H1 (cell line): ENCODE results near the gene DGKH.

Experiments
- ATF3 ChIP-seq: IDR thresholded peaks from 2 replicates; pipeline ENCODE4 v1.6.1; 2011; ENCODE audit warnings: low read depth, mild to moderate bottlenecking, low read length; ENCODE audit not compliant: insufficient read depth
- MAX ChIP-seq: IDR thresholded peaks from 2 replicates; pipeline ENCODE4 v1.6.1; 2012; ENCODE audit warnings: inconsistent platforms
- RAD21 ChIP-seq, 2 experiments: IDR thresholded peaks in 1 of 2; conservative IDR thresholded peaks in 1 of 2; 2 replicates each; pipeline ENCODE4 v1.6.1; 2011; ENCODE audit warnings: low read depth in 2 of 2, low read length in 2 of 2, improper control_type of control experiment in 1 of 2, inconsistent platforms in 1 of 2, mild to moderate bottlenecking in 1 of 2, moderate library complexity in 1 of 2
- RBBP5 ChIP-seq: IDR thresholded peaks from 2 replicates; pipeline ENCODE4 v1.7.1; 2012; ENCODE audit warnings: low read depth, mild to moderate bottlenecking, inconsistent platforms, low read length, moderate library complexity, borderline replicate concordance

GRCh38 chr13:42119041-42119440 lies 70.6 kb downstream of the DGKH start:
- TF ChIP-seq RBBP5 (no peak), ATF3 (no peak), MAX (no peak), RAD21 (IDR thresholded peaks at IDR 0.05 in 1 of 2, conservative IDR thresholded peaks at IDR 0.05 in 1 of 2; ENCODE audit: low read depth in 2 of 2, low read length in 2 of 2) (no peak)
